Gastrocnemius medialis (tissue), 4 donors: Measurements from ENCODE around the gene GPC4.

ENCODE experiments used
- POLR2A ChIP-seq, 2 donors: fragments of 450-650 bp; IDR thresholded peaks; one replicate each; pipeline ENCODE4 v1.6.1; 2017; ENCODE audit warnings: antibody characterized with exemption in 2 of 2, mild to moderate bottlenecking in 2 of 2, moderate library complexity in 2 of 2
- TF ChIP-seq, protein P1 (sequence below), 5 experiments: fragments of 450-650 bp in 3 of 5; fragments of 200-600 bp in 2 of 5; sonication (generic) in 2 of 5; IDR thresholded peaks in 4 of 5; conservative IDR thresholded peaks in 1 of 5; 1 replicate in 4 of 5; 2 replicates in 1 of 5; pipeline ENCODE4 v1.5.1; 2016 to 2019; ENCODE audit warnings: antibody characterized with exemption in 5 of 5, mild to moderate bottlenecking in 3 of 5, moderate library complexity in 3 of 5

DNA sequence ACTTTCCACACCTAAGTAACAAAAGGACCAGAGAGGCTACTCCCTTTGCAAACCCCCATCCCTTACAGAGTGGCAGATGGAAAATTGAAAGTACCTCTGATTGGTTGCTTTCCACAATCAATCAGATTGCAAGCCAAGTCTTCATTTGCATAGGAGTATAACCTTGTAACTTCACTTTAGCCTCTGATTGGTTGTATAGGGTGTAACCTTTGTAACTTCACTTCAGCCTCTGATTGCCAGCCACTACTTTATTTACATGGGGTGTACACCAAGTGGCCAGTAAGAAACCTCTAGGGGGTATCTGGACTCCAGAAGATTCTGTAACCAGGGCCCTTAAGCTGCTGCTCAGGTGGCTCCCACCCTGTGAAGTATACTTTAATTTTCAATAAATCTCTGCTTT is 48.6 kb downstream of the GPC4 start:
- TF ChIP-seq POLR2A (IDR thresholded peaks at IDR 0.05) = no peak
- TF ChIP-seq, protein P1, sequence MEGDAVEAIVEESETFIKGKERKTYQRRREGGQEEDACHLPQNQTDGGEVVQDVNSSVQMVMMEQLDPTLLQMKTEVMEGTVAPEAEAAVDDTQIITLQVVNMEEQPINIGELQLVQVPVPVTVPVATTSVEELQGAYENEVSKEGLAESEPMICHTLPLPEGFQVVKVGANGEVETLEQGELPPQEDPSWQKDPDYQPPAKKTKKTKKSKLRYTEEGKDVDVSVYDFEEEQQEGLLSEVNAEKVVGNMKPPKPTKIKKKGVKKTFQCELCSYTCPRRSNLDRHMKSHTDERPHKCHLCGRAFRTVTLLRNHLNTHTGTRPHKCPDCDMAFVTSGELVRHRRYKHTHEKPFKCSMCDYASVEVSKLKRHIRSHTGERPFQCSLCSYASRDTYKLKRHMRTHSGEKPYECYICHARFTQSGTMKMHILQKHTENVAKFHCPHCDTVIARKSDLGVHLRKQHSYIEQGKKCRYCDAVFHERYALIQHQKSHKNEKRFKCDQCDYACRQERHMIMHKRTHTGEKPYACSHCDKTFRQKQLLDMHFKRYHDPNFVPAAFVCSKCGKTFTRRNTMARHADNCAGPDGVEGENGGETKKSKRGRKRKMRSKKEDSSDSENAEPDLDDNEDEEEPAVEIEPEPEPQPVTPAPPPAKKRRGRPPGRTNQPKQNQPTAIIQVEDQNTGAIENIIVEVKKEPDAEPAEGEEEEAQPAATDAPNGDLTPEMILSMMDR (IDR thresholded peaks at IDR 0.05 in 4 of 5, conservative IDR thresholded peaks at IDR 0.05 in 1 of 5) = no peak
